GM19468 (cell line): ENCODE results near the gene TMEM39B.
A peak's percentile ranks its signal among the peaks of the same experiment; 100 is the strongest.
"Not testable (repeated sequence)": the region's sequence is repeated elsewhere in the genome, so short reads cannot be mapped to it uniquely, and the experiment has no call there.

Experiments
- ATAC-seq: cut with Tn5 transposase; IDR thresholded peaks from one replicate; pipeline ENCODE4 v1.9.1; 2021; ENCODE audit warnings: mild to moderate bottlenecking, moderate library complexity, moderate number of reproducible peaks; ENCODE audit not compliant: unreplicated experiment; ENCODE audit errors: extremely low read depth

TMEM39B gene

DNA sequence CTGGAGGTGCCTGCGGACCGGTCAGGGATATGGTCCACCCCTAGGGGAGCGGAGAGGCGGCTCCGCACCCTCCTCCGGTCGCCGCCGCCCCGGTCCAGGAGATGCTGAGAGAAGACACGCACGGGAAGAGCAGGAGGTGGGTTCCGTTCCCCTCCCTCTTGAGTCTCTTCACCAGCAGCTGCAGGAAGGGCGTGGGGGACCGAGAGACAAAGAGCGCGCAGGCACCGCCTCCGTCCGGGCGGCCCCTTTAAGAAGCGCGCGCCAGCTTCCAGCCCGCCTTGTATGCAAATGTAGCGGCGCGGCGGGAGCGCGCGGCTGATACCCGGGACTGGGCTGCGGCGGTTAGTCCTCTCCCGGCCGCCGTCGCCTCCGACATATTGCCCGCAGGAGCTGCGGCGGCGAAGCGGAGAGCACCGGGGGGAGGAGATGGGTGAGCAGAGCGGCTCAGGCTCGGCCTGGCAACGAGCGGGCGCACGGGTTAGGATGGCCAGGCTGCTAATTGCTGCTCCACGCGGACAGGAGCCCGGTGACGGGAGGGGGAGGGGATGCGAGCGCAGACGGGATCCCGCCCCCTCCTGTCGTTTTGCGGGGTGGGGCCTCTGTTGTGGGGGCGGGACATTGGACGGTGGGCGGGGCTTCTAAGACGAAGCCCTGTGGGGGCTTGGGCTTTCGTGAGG is at the start of gene TMEM39B:
TMEM39B (plus strand) TSS at position 318 of the 677 bp plus-strand sequence; CDS start at position 427, 109 bp downstream.
- peak; percentile 74 for ATAC-seq

DNA sequence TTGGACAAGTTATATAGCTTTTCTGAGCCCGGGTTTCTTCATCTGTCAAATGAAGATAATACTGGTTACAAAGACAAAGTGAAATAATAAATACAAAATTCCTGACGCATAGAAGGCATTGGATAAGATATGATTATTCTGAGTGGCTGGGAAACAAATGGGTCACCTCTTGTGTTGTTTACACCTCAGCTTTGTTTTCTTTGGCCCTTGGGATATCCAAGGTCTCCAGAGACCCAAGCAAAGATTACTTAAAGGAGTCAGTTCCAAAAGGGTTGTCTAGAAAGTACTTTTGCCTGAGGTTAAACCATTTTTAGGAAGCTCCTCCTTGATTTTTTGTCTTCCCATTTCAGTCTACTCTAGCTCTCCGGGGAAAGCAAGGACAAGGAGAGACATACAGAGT is 49.4 kb upstream of the TMEM39B start:
- ATAC-seq: no peak

GRCh38 chr1:32025515-32025914 is 47.2 kb upstream of the TMEM39B start:
- no peak for ATAC-seq

GRCh38 chr1:32028746-32029145 is 44.0 kb upstream of the TMEM39B start:
- ATAC-seq: no peak

DNA sequence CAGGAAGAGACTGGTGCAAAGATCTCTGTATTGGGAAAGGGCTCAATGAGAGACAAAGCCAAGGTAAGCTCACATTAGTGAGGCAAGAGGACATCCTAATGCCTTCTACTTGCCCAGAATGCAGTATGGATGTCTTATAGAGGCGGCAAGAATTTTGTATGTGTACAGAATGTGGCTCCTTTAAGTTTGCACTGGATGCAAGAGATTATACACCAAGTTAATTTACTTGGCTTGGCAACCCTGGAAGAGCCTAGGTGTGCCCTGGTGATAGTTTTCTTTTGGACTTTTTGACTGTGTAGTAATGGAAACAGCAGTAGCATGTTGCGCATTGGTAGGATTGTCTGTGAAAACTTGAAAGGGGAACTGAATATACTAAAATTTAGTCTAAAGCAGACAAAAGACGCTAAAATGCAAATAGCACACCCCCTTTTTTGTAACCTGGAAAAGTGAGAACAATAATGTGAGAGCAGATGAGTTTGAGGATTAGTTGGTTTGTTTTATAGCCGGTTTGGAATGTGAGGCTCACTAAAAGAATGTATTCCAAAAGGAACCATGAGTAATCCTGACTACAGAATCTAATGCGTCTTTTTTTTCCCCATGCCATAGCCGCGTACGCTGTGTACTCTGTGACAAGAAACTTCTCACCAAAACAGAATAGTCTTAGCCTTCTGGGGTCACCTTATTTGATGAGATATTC is 41.0 kb upstream of the TMEM39B start:
- no peak for ATAC-seq

- ATAC-seq: no peak
These were observed 40.5 kb upstream of the TMEM39B start for GRCh38 chr1:32032275-32032615.

- no peak for ATAC-seq
These were observed 37.6 kb upstream of the TMEM39B start for GRCh38 chr1:32035119-32035518.

- ATAC-seq: no peak
These were observed 32.0 kb upstream of the TMEM39B start for GRCh38 chr1:32040711-32041110.

DNA sequence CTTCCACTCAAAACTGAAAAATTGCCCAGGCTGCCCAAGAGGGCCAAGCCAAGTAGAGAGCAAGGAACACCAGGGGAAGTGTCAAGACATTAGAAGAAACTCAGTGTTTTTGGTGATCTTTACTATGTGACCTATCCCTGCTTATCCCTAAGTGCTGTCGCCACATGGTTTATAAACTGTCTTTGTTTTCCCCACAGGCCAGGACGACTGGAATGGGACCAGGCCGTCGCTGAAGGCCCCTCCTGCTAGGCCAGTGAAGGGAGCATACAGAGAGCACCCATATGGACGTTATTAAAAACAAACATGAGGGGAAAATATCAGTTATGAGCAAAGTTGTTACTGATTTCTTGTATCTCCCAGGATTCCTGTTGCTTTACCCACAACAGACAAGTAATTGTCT is 30.4 kb upstream of the TMEM39B start:
- no peak for ATAC-seq

DNA sequence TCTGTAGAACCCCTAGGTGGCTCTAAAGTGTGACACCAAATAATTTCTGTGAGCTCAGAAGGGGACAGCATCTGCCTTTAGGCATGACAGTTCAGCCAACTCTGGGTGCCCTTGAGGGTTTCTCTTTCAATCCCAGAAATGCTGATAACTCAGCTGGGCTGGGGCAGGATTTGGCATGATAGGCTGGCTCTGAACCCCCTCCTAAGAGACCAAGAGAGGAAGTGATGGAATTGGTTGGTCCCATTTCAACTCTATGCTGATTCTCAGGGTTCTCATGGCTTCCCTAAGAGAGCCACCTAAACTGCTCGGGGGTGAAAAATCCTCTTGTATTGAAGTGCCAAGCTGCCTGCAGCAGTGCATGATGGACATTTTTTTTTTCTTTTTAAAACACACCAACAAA is 28.5 kb upstream of the TMEM39B start:
- no peak for ATAC-seq

DNA sequence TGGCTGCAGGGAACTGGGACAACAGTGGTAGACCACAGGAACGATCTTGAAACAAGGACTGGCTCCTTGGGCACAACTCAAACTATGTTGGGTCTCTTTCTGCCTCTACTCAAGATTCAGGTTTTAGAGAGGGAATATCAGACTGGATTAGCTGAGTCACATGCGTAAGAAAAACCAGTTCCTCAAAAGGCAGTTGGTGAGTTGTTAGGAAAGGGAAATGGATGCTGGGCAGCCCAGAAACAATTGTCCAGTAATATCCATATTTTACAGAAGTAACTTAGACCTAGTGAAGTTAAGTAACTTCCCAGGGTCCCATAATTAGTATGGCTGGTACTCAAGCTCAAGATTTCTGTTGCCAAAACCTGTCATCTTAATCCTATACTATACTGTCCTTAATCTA is 27.0 kb upstream of the TMEM39B start:
- ATAC-seq: no peak

- no peak for ATAC-seq
These were observed 25.0 kb upstream of the TMEM39B start for GRCh38 chr1:32047701-32048100.

- ATAC-seq: no peak
These were observed 24.3 kb upstream of the TMEM39B start for GRCh38 chr1:32048440-32048839.

- ATAC-seq: no peak
These were observed 21.0 kb upstream of the TMEM39B start for GRCh38 chr1:32051706-32052105.

- ATAC-seq: no peak
These were observed 19.9 kb upstream of the TMEM39B start for GRCh38 chr1:32052887-32053286.

DNA sequence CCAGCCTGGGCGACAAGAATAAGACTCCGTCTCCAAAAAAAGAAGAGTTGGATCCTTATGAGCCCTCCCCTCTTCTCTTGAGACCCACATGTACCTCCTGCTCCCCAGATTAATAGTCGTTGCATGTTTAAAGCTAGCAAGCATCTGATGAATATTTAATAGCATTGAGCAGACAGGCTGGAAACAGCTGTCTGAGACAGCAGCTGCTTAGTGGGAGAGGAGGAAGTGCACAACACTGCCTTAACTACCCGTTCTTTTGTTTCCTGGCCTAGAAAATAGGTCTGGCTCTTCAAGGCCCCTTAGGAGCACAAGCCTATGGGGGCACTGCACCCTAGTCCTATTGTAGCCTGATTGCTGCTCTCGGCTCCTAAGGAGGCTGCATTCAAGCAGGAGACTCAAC is 17.3 kb upstream of the TMEM39B start:
- no peak for ATAC-seq

DNA sequence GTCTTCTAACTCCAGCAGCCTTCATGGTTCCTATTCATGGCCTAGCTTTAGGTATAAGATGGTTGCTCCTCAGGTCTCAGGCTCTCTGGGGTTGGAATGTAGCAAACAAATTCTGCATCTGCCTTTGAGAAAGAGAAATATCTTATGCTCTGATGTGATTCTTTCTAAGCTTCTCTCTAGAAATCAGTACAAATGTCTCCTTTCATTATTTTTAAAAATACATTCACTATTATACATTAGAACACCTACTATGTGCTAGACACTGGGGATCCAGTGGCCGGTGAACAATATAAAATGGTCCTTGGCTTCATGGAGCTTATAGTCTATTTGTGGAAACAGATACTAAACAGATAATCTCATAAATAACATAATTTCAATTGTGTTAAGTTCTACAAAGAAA is 16.1 kb upstream of the TMEM39B start:
- ATAC-seq: no peak

DNA sequence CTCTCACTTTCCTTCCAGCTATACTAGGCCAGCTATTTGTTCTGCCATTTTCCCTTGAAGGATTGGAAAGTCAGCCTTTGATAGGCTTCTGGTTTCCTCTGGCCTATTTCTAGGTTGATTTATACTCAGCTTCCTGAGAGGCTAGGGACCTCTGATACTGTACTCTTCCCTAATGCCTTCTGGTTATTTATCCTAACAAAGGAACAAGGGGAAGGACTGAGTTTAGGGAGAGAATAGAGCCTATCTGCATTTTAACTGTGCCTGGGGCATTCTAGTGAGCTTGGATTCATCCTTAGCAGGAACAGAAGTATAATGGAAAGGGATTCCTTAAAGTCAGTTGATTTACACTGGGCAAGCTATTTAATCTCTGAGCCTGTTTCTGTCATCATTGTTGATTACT is 11.8 kb upstream of the TMEM39B start:
- no peak for ATAC-seq

GRCh38 chr1:32062867-32063230 is 9.9 kb upstream of the TMEM39B start:
- ATAC-seq: no peak

GRCh38 chr1:32063261-32063681 is 9.5 kb upstream of the TMEM39B start:
- ATAC-seq: no peak

DNA sequence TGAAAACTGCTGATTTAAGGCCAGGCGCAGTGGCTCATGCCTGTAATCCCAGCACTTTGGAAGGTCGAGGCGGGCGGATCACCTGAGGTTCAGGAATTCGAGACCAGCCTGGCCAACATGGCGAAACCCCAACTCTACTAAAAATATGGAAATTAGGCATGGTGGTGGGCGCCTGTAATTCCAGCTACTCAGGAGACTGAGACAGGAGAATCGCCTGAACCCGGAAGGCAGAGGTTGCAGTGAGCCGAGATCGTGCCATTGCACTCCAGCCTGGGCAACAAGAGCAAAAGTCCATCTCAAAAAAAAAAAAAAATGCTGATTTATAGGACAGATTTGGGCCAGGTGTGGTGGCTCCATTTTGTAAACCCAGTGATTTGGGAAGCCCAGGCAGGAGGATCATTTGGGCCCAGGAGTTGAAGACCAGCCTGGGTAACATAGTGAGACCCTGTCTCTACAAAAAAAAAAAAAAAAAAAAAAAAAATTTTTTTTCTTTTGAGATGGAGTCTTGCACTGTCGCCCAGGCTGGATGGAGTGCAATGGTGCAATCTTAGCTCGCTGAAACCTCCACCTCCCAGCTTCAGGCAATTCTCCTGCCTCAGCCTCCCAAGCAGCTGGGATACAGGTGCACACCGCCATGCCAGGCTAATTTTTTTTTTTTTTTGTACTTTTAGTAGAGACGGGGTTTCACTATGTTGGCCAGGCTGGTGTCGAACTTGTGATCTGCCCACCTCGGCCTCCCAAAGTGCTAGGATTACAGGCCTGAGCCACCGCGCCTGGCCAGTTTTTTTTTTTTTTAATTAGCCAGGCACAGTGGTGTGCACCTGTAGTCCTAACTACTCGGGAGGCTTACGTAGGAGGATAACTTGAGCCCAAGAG is 6.9 kb upstream of the TMEM39B start:
- not testable (repeated sequence) for ATAC-seq
